ENCODE results near the gene FHL5.
"Not testable (repeated sequence)": the region's sequence is repeated elsewhere in the genome, so short reads cannot be mapped to it uniquely, and the experiment has no call there.

FHL5 gene, protein sequence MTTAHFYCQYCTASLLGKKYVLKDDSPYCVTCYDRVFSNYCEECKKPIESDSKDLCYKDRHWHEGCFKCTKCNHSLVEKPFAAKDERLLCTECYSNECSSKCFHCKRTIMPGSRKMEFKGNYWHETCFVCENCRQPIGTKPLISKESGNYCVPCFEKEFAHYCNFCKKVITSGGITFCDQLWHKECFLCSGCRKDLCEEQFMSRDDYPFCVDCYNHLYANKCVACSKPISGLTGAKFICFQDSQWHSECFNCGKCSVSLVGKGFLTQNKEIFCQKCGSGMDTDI

DNA sequence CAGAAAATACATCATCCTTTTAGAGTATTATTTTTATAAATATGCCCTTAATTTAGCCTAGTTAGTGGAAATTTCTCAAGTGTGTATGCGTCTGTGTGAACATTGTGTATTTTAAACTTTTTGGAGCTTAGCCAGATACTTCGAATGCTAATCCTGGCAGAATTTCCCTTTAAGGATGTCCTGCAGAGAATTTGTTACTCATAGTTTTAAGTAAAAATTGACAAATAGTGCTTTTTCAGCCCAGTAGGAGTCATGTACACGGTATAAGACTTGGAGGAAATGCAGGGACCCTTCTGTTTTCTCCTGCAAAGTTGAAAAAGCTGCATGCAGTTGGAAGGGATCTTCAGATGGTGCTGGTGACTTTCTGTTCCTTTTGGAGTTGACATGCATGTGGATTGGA, at the start of gene FHL5:
TSS of gene FHL5 (plus strand) at position 243 of the 400 bp plus-strand sequence. CDS start 40,486 bp downstream, outside the sequence.
- no peak for DNase-seq

DNA sequence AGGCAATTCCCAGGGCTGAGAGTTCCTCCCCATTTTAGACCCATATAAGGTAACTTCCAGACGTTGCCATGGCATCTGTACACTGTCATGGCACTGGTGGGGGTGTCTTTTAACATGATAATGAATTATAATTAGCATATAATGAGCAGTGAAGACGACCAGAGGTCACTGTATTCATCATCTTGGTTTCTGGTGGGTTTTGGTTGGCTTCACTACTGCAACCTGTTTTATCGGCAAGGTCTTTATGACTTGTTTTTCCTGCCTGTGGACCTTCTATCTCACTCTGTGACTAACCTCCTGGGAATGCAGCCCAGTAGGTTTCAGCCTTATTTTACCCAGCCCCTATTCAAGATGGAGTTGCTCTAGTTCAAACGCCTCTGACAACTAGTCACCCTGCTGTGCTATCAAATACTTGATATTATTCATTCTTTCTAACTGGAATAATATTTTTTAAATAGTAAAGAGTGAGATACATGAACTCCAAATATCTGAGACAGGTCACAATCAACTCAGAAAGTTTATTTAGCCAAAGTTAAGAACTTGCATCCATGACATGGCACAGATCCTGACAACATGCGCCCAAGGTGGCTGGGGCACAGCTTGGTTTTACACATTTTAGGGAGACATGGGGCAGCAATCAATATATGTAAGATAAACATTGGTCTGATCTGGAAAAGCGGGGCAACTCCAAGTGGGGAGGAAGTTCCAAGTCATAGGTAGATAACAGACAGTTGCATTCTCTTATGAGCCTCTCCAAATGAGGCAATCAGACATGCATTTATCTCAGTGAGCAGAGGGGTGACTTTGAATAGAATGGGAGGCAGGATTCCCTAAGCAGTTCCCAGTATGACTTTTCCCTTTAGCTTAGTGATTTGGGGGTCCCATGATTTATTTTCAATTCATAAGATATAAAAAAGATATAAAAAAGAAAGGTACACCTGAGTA, 42.5 kb upstream of the FHL5 start:
- DNase-seq = no peak

DNA sequence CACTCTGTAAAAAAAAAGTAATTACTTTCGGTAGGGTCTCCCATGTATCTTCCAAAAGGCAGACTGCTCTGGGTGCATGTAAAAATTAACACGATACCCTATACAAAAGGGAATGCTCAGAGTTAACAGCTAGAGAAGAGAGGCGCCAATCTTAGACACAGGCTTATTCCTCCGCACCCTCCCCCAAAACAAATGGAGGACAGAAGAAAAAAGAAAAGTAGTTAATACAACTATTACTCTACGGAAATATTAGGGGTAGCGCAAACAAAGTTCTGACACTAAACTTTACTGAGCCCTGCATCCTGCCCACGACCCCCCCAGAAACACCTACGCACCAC, 41.7 kb upstream of the FHL5 start:
- DNase-seq = no peak

DNA sequence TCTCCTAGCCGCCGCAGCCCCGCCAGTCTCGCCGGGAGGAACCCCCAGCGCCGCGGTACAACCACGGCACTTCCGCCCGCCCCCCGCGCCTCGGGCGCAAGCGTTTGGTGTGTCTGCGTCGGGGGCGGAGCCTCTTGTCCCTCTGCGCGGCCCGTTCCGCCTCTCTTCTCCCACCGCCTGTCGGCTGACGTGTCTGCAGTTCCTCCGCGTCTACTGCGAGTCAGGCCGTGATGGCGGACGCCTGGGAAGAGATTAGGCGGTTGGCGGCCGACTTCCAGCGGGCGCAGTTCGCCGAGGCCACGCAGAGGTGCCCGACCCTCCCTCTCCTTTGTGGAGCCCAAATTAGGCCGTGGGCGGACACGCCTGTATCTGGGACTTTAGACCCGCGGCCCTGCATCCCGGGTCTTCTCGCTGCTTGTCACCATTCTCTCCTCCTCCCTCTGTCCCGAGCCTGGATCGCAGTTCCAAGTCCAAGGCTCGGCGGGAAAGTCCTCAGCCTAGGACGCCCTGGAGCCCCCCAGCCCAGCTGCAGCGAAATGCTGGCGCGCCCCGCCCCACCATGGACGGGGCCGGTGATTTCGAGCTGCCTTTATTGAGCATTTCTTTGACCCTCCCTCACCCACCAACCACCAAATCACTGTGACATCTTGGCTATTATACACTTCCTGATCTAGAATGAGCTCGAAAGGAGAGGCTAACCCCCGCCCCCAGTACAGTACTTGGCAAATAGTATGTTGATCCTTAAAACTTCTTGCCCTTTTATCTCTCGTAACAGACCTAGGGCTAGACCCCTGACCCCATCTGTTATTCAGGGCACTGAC, 41.1 kb upstream of the FHL5 start, which contains the start of gene UFL1:
TSS of gene UFL1 (plus strand) at position 163 of the 821 bp plus-strand sequence. CDS start at position 231, 68 bp downstream.
- peak; percentile 96 for DNase-seq

DNA sequence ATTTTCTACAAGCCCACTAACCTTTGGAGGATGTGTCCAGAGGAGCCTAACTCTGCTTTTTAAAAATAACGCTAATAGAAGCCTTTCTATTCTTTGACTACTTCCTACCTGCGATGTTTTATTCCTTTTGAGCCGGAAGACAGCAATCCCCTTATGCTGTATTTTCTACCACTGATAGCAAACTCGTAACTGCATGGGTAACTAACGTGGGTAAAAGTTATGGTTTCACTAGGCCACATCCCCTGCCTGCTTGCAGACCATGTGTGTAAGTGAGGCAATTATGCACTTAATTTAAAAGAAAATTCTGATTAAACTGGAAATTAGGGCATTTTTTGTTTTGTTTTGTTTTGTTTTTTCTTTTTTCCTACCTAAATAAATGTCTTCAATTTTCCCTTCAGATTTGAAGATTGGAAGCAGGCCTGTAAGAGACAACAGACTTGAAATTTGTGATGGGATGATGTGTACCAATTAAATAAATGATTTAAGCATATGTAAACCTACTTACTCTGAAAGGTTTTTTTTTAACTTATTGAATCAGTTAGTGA, 40.4 kb upstream of the FHL5 start:
- no peak for DNase-seq

DNA sequence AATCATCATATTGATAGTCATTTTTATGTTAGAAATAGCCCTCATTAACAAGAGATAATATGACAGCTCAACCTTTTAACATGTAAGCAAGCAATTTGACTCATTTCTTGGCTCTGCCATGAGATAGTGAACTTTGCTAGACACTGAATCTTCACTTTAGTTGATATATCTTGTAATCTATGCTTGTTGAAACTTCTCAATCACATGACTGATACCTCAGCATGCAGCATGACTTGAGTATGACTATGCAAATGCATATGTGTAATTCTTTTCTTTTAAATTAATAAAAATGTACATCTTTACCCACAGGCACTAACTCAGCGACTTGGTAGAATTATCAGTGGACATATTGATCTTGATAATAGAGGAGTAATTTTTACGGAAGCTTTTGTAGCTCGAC, 34.7 kb upstream of the FHL5 start:
- no peak for DNase-seq

DNA sequence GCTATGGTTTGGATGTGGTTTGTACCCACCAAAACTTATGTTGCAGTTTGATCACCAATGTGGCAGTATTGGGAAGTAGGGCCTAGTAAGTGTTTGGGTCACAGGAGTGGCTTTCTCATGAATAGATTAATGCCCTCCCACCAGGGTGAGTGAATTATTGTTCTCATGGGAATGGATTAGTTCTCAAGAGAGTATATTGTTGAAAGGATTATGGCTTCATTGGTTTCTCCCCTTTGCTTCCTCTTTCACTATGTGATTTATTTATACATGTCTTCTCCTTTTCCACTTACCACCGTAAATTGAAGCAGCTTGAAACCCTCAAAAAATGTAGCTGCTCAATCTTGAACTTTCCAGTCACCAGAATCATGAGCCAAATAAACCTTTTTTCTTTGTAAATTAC, 30.5 kb upstream of the FHL5 start:
- no peak for DNase-seq

DNA sequence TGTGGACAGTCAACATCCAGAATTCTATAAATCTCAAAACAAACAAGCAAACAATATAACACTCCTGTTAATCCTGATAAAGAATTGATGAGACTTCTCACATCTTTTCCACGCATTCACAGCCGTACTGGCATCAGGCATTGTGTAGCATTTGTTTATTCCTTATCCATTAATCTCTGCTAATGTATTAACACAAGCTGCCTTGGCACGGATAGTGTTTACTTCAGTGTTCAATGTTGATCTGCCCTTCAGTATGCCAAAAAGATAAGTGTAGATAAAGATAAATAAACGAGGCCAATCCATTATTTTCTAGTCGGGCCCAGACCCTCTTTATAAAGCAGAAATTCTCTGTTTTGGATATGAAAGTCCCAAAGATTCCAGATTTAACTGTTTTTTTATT, 25.2 kb upstream of the FHL5 start:
- no peak for DNase-seq

DNA sequence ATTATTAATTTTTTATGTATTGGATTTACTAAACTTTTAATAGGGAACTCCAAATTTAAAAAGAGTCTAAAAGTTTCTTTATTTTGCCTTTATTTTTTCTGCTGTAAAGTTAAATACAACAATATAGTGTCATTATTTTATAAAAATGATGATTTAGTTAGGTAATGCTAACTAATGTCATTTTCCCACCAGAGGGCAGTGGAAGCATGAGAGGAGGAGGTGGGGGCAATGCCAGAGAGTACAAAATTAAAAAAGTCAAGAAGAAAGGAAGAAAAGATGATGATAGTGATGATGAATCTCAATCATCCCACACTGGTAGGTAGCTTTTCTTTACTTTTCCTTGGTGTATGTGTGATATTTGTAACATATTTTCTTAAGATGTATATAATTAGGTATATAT, 20.2 kb upstream of the FHL5 start:
- no peak for DNase-seq

DNA sequence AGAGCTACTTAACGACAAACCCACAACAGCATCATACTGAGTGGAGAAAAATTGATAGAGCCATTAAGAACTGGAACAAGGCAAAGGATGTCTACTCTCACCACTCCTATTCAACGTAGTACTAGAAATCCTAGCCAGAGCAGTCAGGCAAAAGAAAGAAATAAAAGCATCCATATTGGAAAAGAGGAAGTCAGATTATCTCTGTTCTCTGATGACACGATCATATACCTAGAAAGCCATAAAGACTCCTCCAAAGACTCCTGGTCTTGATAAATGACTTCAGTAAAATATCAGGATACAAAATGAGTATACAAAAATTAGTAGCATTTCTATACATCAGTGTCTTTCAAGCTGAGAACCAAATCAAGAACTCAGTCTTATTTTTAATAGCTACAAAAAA, 17.0 kb upstream of the FHL5 start:
- DNase-seq = no peak

DNA sequence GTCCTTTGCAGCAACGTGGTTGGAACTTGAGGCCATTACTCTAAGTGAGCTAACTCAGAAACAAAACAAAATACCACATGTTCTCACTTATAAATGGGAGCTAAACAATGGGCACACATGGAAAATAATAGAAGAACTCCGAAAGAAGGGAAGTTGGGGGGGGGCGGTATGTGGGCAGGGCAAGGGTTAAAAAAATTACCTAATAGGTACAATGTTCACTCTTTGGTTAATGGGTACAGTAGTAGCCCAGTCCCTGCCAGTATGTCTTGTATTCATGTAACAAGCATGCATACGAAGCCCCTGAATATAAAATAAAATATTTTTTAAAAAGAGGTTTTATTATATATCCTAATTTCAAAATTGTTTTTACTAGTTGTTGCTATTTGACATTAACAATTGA, 15.3 kb upstream of the FHL5 start:
- no peak for DNase-seq

DNA sequence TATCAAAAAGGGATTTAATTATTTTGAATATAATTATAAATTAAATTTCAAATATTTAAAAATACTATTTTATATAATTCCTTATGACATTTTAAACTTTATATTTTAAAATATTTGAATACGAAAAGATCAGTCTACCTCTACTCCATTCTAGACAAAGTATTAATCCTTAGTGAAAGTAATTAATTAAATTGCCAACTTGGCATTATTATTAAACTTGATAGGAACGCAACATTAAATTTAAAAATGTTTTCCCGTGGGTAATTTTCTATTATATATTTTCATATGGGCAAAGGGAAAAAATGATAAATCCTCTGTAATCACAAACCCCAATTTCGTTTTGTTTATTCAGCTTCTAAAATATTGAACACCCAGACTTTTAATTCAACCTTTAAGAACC, 8.4 kb upstream of the FHL5 start:
- no peak for DNase-seq

DNA sequence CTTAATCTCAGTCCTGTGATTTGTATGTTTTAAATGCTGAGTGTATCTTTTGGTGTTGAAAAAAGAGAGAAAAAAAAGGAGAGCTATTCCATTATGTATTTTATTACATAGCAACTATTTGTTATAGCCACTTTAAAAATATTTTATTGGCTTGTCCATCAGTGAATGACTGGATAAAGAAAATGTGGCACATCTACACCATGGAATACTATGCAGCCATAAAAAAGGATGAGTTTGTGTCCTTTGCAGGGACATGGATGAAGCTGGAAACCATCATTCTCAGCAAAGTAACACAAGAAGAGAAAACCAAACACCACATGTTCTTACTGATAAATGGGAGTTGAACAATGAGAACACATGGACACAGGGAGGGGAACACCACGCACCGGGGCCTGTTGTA, 3.2 kb upstream of the FHL5 start:
- not testable (repeated sequence) for DNase-seq

DNA sequence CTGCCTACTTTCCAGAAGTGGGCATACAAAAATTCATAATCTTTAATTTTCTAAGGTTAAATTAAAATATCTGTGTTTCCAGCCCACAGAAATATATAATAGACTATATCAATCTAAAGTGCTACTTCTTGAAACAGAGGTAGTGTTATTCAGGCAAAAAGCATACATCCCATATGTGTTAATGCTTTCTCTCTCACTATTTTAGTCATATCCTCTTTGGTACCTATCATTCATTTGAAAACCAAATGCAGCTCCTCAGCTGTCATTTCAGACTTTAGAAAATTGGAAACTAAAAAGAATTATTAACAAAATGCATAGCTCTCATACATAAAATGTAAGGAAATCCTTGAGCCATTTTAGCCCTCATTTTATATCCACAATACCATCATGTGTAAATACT, 925 bp downstream of the FHL5 start:
- no peak for DNase-seq

DNA sequence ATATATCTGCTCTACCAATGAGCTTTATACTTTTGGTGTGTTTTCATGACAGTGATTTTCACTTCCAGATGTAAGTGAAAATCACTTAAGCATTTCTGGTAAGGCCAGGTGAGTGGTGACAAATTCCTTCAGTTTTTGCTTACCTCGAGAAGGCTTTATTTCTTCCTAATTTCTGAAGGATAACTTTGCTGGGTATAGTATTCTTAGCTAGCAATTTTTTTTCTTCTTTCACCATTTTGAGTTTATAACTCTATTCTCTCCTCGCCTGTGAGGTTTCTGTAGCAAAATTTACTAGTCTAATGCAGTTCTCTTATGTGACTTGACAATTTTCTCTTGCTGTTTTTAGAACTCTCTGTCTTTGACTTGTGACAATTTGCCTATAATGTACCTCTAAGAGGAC, 7.1 kb downstream of the FHL5 start:
- DNase-seq = no peak

DNA sequence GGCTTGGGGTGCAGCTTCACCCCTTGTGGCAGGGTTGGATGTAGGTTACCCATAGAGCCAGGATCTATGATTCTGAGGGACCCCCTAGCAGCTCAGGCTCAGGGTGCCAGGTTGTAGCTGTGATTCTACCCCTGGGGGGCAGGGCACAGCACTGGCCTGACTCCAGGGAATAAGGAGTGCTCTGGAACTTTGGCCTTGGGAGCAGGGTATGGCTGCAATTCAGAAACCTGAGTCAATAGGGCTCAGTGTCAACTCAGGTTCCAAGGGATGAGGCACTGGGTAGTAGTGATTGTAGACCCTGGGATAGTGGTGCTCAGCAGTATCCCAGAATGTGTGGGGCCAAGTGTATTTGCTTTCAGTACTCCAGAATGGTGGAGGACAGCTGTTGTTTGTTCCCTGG, 8.6 kb downstream of the FHL5 start:
- DNase-seq = no peak

DNA sequence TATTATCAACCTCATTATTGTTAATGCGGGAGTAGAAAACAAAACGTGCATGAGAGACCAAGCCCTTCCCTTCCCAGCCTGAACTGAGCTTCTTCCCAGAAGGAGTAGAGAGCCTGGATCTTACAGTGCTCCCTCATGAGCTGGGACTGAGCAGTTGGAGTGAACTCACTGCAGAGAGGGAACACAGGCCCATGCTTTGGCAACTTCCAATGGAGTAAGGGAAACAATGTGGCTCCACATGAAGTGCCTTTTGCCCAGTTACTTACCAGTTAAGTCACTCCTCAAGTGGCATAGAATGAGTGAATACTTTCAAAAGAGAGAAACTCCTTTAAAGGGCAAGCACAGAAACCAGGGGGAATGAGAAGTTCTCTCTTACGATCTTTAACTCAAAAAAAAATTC, 12.4 kb downstream of the FHL5 start:
- no peak for DNase-seq

DNA sequence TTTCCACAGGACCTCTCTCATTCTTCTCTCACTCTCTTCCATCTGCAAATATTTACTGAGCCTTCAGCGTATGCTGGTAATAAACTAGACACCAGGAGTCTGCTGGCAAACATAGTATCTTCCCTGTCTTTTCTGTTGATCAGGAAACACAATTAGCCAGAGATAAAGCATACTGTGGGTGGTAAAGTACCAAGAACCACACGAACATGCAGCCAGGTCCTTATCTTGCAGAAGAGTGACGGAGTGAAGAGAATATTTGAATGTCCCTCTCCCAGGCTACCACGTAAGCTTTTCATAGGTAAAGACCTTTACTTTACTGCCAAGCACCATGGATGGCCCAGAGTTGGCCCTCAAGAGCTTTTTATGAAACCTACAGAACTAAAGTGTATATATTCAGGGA, 13.3 kb downstream of the FHL5 start:
- no peak for DNase-seq

DNA sequence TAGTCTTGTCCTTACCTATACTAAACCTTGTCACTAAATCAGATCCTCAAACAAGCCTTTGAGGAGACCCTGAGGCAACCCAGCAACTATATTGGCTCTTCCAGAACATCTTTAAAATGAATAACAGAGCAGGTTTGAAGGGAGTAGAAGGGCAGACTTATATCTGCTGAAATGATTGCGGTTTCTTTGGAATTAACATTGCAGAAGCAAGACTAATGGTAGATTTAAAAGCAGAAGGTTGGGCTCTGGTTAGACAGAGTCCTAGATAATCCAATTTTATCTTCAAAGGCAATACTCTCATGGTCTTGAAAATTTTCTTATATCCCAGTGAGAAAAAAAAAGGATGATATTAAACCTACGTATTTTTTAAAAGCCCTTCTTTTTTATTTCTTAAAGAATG, 19.1 kb downstream of the FHL5 start:
- DNase-seq = no peak

DNA sequence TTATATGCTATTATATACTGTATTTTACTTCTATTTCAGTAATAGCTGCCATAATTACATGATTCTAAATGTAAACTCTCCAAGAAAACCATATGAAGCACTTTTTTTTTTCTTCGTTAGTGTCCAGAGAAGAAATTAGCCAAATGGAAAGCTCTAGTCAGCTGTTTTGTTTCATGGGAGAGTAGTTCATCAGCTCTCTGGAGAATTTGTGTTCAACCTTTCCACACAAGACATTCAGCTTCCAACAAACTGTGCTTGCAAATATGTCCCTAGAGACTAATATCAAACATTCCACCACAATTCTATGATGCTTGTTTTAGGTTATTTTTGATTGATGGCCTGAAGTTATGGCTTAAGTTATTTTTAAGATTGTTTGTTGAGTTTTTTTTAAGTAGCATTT, 19.5 kb downstream of the FHL5 start:
- no peak for DNase-seq

DNA sequence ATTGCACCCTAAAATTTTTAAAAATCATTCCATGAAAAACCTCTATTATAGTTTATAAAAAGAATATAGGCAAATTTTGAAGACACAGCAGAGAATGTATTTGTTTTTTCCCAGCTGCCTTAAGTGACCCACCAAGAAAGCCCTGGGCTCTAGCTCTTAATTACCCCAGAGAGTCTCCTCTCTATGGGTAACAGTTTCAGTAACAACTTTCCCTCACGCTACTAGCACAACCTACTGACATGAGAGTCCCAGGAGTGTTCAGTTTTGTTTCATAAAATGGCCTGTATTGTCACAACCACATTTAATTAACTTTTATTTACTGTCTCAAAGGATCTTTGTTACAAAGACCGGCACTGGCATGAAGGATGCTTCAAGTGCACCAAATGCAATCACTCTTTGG, 41.5 kb downstream of the FHL5 start:
- no peak for DNase-seq

DNA sequence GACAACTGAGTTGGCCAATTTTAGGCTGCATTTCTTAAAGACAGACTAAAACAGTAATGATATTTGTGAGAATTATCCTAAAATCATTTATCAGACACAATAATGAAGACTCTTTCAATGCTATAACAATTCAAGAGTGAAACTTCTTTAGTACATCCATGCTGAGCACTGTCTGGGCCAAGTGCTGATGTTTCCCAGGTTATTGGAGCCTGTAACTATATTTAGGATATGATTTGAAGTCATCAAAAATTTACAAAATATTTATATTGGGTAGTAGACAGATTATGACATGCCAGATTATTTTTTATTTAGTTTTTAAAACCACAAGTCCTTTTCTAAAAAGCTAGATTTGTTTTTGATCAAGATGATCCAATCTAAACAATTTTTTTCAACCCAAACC, 45.1 kb downstream of the FHL5 start:
- DNase-seq = no peak

DNA sequence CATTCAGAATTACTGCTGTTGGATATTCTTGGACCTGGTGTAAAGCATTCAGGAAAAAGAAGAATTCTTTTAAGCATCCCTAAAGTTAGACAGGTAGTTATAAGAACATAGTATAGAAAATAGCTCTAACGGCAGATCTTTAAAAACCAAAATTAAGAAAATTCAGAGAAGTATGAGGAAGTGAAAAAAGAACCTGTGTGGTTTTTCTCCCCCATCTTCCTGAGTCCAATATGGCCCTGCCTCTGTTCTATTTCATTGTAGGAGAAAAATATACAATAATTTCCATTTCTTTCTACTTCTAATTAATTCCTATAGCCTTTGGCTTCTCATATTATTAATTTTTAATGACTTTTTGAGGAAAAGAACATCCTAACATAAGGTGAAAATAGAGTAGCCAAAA, 47.1 kb downstream of the FHL5 start:
- no peak for DNase-seq
